ENCODE data around the gene METTL26.
A peak's percentile ranks its signal among the peaks of the same experiment; 100 is the strongest.
"Not testable (repeated sequence)": the region's sequence is repeated elsewhere in the genome, so short reads cannot be mapped to it uniquely, and the experiment has no call there.

METTL26 gene

DNA sequence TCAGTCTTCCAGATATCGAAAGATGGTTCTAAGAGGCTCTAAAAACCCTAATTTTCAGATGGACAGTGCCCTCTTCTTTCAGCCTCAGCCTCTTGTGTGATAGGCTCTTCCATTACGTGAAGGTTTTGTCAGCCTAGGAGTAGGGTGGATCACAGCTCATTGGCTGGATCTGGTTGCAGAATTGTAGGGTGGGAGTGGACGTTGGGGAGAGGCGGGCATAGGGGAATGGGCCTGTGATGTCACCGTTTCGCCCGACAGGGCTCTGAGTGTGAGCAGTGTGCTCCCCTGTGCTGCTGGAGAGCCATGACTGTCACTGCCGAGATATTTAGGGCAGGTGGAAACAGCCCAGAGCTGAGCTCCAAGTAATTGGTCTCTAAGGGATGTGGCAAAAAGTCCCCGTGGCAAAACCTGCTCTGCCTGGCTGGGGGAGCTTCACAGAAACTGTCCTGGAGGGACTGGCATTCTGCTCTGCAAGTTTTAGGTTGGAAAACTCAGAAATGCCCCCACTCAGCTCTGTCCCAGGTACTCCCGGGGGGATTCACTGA is 11.5 kb downstream of the METTL26 start:
- no peak for DNase-seq

DNA sequence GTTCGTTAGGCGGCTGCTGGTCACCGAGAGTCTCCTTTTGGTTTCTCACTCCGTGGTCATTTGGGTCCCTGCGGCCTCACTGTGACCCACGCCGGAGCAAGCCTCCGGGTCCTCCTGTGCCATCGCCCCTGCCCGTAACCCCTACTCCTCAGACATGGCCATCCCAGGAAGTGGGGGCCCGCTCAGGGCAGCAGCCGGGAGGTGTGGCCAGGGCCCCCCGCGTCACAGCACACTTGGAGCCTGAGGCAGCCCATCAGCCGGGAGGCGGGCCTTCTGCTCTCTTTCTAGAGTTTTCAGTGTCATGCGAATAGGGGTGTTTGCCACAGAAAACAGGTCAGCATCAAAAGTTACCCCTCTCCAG is 13.2 kb downstream of the METTL26 start:
- DNase-seq = no peak

DNA sequence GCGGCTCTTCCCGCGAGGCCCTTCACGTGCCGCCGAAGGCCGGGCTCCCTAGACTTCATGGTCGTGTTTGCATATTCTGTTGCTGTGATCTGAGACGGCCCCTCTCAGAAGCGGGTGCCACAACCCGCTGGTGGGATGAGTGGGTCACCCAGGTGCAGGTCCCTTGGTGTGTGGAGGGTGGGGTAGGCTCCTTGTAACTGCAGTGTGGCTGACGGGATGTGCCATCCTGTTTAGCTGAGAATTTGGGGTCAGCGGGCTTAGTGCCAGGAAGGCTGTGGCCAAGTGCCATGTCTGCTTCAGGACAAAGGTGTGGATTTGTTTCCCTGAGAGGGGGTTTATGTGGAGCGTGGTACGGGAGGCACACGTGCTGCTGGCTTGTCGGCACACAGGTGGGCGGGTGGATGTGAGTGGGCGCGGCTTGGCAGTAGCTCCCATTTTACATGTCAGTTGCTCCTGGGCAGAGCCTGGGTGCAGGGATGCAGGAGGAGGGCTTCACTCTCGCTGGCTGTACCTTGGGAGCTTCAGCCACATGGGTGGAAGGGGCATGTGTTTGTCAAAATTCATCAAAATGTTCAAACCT is 14.5 kb downstream of the METTL26 start:
- no peak for DNase-seq

DNA sequence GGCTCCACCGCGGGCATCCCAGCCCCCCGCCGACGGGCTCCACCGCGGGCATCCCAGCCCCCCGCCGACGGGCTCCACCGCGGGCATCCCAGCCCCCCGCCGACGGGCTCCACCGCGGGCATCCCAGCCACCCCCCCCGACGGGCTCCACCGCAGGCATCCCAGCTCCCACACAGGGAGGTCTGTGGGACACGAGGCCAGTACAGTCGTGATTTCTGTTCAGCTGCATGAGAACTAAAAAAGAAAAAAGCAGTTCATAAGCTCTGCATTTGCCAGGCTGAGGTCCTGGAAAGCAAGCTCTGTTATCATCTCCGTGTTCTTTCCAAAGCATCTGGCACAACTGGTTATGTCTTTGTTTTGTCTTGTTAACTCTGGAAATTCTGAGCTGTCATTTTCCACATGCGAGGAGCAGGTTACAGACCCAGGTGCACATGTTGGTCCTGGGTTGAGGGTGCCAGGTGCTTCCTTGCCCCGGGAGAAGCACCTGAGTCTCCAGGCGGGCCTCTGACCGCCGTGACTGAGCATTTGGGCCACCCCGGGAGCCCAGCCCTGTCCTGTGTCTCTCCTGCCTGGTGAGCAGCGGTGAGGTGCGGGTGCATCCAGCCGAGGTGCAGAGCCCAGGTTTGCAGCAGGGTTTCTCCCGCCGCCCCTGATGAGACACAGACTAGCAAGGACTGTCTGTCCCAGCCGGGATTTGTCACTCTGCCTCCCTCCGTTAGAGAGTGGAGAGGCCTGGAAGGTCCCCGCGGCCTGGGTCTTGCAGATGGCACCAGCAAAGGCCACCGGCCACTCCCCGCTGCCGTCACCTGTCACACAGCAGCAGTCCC is 15.2 kb downstream of the METTL26 start:
- DNase-seq = no peak

DNA sequence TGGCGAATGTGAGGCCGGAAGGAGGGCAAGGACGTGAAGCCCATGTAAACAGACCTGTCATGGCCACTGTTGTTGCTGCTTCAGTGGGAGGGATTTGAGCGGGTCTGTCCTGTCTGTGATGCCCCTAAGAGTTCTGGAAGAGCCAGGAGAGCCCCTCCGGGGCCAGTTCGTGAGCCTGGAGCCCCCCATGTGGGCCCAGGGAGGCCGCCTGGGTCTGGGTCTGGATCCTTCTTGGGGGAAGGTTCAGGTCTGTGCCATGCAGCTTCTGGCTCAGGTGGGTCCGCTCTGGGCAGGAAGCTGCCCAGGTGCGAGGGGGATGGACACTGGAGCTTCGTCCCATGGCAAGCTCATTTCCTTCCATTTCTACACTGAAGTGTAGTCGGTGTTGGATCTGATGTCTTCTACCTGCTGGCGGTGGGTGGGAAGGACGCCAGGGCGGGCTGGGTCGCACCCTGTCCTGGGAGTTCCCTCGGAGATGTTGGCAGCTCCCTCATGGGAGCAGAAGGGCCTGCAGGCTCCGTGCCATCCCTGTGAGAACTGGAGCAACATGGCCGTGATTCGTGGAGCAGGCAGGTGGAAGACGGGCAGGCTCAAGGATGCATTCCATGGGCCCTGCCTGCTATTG is 16.5 kb downstream of the METTL26 start:
- no peak for DNase-seq

DNA sequence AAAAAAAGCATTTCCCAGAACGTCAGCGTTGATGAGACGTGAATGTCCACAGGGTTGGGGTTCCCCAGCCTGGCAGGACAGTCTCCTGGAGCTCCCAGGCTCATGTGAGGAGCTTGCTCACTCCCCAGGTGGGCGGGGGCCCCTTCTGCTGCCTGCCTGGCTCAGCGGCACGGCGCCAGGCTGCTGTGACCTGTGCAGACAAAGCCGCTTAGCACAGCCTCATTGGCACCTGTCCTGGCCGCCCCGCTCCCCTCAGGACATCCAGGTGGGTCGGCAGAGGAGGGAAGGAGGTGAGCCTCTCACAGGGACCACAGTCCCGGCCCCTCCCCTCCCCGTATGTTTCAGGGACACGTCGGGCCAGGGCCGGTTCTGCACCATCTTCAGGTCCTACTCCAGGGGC is 18.2 kb downstream of the METTL26 start:
- no peak for DNase-seq

DNA sequence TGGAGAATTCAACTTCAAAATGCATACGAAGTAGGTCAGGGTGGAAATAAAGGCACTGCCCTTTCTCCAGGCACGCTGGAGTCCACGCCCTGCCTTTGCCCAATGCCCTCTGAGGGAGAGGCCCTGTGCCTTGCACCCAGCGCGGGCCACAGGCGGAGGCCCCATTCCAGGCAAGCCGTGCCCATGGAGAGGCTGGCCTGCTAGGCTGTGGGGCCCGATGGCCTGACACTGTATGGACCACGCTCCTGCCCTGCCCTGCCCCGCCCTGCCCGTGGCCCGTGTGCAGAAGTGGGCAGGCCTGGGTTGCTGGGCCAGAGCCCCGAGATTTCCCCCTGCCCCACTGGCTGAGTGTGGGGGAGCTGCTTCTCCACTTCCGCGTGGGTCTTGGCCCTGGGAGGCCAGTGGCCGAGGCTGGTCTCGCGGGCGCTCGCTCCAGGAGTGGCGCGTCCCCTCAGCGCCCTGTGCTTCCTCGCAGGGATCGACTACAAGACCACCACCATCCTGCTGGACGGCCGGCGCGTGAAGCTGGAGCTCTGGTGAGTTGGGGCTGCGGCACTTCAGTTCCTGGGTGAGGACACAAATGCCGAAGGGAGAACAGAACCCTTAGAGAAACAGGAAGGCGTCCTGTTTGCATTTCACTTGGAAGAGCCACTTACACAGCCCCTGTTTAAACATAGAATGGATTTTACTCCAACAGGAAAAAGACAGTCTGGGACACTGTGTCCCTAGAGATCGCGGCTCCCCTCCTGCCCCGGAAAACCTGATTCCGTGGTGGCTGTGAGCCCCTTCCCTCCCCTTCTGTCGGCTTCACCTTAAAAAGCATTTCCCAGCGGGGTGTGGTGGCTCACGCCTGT is 19.1 kb downstream of the METTL26 start:
- no peak for DNase-seq

DNA sequence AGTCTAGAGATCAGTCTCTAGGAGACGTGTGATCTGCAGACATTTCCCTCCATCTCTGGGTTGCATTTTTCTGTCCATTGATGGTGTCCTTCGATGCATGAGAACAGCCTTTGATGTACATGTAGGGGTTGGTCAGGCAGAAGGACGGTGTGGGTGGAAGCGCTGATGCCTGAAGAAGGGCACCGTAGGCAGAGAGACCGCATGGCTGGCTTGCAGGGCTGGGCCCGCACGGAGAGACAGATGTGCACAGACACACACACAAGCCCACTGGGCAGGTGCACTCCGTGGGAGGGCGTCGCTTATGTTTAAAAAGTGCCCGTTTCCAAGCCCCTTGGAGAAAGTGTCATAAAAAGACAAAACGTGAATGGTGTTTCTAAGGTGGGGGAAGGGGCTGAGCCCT is 21.0 kb downstream of the METTL26 start:
- no peak for DNase-seq

DNA sequence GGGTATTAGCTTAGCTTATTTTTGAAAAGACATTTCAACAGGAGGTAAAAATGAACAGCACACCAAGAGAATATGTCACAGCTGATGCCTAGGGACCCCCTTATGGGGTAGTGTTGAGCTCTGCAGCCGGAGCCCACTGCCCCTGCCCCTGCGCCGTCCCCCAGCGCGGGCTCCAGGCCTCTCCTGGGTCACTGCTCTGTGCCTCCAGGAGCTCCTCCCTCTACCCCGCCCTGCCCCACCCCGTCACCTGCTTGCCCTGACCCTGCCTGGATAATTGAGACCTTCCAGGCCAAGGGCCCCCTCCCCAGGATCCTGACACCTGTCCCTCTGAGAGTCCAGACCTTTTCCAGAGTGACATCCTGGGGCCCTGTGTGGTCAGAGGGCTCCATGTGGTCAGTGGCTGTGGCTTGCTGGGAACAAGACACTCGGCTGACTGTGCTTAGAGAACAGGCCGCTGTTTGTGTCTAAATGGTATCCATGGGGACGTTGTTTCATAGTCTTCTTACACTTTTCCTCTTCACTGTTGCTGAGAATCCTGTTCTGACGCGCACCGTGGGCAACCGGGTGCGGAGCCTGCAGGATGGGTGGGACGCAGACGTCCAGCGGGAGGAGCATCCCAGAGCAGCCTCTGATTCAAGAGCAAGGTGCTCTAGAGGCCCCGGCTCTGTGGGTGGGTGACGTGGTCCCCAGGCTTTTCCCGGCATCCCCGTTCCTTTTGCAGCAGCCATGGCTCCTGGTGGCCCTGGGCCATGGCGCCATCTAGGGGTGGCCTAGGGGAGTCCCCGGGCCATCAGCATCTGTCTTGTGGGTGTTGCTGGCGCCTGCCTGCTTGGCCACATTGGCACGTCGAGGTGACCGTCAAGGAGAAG is 25.4 kb downstream of the METTL26 start:
- DNase-seq = peak; percentile 68

DNA sequence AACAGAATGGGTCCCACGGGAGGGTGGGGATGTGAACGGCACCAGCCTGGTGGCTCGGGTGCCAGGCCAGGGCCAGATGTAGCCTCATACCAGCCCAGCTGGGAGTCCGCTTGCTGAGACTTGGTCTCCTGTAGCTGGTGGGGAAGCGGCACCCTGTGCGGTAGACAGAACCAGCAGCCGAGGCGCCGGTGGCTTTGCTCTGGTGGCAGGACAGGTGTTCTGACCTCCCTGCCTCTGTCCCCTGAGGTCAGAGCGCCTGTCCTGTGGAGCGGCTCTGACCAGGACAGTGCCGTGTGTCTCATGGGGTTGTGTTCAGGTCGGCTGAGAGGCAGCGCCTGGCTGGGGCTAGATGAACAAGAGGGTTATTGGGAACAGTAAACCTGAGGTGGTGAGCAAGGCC is 26.1 kb downstream of the METTL26 start:
- DNase-seq = no peak

DNA sequence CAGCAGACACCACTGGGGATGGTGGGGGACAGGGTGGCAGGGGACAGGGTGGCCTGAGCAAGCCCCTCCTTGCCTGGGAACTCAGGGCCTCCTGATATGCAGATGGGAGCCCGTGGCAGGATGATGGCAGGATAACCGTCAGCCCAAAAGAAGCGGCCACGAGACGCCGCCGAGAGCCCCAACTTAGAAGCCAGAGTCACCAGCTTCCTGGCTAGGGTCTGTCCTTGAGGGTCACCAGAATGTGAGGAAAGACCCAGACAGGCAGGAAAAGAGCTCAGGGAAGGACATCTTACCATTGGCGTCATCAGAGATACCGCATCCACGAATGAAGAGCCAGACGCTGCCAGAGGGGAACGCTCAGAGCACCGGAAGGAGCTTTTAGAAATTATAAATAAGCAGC is 26.8 kb downstream of the METTL26 start:
- no peak for DNase-seq

DNA sequence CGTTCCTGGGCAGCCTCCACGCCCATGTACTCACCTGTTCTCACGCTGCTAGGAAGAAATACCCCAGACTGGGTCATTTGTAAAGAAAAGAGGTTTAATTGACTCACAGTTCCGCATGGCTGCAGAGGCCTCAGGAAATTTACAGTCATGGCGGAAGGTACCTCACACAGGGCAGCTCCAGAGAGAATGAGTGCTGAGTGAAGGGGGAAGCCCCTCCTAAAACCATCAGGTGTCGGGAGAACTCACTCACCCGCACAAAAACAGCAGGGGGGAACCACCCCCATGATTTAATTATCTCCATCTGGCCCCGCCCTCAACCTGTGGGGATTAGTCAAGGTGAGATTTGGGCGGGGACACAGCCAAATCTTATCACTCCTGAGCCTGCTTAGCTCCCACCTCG is 28.1 kb downstream of the METTL26 start:
- DNase-seq = no peak

DNA sequence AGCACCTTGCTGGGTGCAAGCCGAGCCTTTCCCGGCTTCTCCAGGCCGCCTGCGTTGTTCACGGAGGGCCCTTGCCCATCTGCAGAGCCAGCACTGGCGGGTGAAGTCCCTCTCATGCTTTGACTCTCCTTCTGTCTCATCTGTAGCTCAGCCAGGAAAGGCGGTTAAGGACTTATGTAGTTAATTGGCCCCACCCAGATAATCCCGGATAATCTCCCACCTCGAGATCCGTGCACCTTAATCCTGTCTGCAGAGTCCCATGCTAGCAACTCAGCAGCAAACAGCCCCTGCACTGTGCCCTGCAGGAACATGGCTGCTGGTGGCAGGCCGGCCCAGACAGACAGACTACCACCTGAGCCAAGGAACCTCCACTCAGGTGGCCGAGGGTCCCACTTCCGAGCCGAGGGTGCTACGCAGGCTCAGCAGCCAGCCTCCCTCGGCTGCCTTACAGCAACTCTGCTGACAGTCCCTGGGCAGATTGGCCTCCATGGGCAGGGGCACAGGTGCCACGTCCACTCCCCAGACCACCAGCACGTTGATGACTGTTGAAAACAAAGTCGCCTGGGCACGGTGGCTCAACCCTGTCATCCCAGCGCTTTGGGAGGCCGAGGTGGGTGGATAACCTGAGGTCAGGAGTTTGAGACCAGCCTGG is 29.3 kb downstream of the METTL26 start:
- DNase-seq = no peak

DNA sequence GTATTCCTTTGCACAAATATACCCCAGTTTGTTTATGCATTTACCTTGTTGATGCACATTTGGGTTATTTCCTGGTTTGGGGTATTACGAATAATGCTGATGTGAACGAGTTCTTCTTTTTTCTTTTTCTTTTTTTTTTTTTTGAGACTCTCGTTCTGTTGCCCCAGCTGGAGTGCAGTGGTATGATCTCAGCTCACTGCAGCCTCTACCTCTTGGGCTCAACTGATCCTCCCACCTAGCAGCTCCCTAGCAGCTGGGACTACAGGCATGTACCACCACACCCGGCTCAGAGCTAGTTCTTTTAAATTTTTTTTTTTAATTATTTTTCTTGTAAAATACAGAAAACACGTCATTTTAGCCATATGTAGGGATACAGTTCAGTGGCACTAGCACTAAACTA is 32.2 kb downstream of the METTL26 start:
- DNase-seq = no peak

DNA sequence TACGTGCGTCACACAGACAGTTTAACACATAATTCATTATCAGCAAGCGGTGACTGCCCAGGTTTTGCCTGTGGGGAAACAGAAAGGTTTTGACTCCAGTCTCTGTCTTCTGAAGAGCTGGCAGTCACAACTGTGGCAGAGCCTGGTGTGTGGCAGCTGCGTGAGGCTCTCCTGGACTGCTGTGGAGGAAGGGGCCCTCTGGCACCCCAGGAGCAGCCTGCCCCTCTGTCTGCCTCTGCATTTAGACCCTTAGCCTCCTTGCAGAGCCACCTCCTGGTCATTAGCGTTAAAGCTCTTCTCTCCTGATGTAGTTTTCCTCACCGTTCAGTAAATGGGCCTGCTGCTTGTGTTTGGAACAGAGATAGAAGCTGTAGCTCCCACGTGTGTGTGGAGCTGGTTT is 35.3 kb downstream of the METTL26 start:
- DNase-seq = no peak

DNA sequence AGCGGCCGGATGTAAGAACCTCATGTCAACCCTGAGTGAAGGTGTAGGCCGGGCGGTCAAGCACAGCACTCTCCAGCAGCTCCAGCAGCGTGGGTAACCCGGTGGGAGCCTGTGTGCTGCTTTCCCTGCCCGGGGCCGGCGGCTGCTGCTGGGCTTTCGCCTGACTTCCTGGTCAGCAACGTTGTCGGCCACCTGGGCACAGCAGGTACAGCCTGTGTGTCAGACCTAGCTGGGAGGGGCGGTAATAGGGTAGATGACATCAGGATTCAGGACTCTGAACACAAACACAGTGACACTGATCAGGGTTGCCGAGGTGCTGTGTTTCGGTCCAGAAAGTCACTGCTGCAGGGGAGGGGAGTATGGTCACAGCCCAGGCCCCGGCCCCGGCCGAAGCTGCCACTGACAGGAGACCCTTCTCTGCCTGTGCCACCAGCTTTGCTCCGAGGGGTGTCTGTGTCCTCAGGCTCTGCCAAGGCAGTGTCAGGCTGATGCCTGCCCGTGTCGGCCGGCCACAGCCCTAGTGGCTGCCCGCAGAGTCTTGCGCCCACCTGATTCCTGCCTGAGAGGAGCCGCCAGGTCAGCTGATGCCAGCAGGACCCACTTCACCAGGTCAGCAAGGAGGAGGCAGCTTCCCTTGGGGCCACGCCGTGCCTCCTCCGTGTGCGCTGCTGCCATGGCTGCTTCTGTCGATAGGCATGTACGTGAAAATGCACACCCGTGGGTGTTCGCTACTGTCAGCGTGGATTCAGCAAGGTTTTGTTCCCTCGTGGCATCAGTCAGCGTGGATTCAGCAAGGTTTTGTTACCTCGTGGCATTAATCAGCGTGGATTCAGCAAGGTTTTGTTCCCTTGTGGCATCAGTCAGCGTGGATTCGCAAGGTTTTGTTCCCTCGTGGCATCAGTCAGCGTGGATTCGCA is 37.0 kb downstream of the METTL26 start:
- DNase-seq = no peak

DNA sequence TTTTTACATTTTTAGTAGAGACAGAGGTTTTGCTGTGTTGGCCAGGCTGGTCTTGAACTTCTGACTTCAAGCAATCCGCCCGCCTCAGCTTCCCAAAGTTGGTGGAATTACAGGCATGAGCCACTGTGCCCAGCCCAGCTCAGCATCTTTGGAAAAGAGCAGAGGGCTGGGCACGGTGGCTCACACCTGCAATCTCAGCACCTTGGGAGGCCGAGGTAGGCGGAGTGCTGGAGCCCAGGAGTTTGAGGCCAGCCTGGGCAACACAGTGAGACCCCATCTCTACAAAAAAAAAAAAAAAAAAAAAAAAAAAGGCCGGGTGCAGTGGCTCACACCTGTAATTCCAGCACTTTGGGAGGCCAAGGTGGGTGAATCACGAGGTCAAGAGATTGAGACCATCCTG is 38.5 kb downstream of the METTL26 start:
- not testable (repeated sequence) for DNase-seq

DNA sequence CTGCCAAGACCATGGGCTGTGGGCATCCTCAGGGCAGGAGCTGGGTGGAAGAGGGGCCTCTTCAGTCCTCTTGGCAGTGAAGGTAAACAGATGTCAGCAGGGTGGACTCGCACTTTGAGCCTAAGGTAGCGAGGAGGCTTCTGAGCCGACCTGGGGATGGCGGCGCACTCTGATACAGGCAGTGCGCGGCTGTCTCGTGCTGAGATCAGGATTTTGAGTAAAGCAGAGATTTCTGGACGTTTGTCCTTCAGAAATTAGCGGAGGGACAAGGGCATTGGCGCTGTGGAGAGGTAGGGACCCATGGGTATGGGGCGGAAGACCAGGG is 39.4 kb downstream of the METTL26 start:
- no peak for DNase-seq

DNA sequence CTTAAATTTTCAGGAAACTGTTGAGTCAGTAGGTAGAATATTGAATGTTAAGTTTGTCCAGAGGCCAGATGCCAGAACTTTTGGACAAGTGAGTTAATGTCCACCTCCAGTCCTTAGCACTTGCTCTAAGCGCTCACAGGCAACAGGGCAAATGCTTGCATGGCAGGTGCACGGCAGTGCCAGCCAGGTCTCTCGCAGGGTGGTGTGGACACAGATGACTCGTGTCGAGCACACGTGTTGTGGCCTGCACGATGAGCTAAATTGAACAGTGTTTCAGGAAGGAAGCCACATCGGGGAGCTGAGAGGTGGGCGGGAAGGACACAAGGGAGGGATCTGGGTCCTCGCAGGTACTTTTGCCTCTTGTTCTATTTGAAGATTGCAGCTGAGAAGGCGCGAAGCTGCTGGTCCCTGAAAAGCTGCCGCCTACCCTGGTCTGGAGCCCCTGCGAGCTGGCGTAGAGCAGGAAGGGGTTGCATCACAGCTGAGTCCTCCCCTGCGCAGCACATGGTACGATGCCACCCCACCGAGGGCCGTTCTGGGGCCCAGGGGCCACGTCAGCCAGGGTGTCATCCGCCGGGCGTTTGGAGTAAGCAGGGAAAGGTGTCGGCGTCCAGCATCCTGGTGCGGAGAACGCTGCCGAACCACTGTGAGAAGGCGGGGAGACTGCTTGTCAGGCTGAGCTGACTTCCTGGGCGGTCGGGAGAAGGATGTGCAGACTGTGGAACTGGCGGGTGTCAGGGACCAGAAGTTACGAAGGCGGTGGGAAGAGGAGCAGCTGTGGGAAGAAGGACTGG is 40.0 kb downstream of the METTL26 start:
- DNase-seq = peak; percentile 16

DNA sequence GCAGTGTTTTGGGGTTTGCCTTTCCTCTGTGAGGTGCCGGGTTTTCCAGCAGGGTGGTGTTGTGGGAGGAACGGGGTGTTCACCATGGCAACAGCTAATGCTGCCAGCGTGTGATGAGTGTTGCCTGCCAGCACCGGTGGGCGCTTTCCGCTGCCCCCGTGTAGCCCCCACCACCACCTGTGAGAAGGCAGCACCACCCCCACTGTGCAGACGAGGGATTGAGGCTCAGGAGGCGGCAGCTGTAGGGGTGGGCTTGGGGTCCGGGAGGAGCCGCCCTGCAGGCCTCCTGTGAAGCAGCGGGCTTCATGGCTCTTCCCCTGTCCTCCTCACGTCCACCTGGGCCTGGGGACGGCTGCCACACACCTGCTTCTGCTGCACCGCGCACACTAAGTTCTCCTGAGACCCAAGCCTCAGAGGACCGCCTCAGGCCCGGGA is 41.0 kb downstream of the METTL26 start:
- DNase-seq = no peak
